B cell (primary cell): ENCODE data around the gene CACNA2D3. TPM values are rescaled to one million over a fixed set of nuclear protein-coding genes. Genes with fewer than 3 reads are reported as not detected.

Experiments used
- ATAC-seq: fragments of 200-7000 bp; cut with Tn5 transposase; one replicate; pipeline ENCODE4 v1.10.0; 2021; ENCODE audit warnings: low read depth, mild to moderate bottlenecking, moderate number of reproducible peaks, moderate library complexity
- CTCF ChIA-PET: fragments of 350-600 bp; sonication (Branson Sonifier 250); formaldehyde crosslinking; loops from one replicate; lab custom pipeline; 2021; ENCODE audit warnings: antibody characterized with exemption, inconsistent platforms; lab: Charles Lee
- POLR2A ChIA-PET: fragments of 350-600 bp; sonication (Branson Sonifier 250); formaldehyde crosslinking; loops from one replicate; lab custom pipeline; 2021; ENCODE audit warnings: antibody characterized with exemption; lab: Charles Lee
- DNase-seq: peaks from one replicate; pipeline ENCODE4 v3.0.0; 2013
- H2AFZ ChIP-seq: 2 replicates; pipeline ENCODE4 v1.6.1; 2012; ENCODE audit warnings: mild to moderate bottlenecking, low read depth, low read length; ENCODE audit not compliant: insufficient read depth, poor library complexity, severe bottlenecking
- H3K27ac ChIP-seq, 2 donors: 1 replicate in 1 of 2; 2 replicates in 1 of 2; pipeline ENCODE4 v1.5.1; 2012 to 2013; ENCODE audit warnings: low read length in 2 of 2, mild to moderate bottlenecking in 2 of 2, moderate library complexity in 1 of 2
- H3K27me3 ChIP-seq, 4 experiments: fragments of 200-600 bp in 1 of 4; sonication (generic) in 1 of 4; replicated peaks in 1 of 4; 1 replicate in 2 of 4; 2 replicates in 2 of 4; pipeline versions ENCODE4 v1.6.1 to v1.7.0; 2013 to 2016; ENCODE audit warnings: low read length in 3 of 4, mild to moderate bottlenecking in 2 of 4, mixed read lengths in 1 of 4, moderate library complexity in 1 of 4; ENCODE audit not compliant: insufficient read depth in 4 of 4, control insufficient read depth in 3 of 4; ENCODE audit errors: control extremely low read depth in 1 of 4
- H3K36me3 ChIP-seq, 2 experiments: replicated peaks in 1 of 2; 1 replicate in 1 of 2; 2 replicates in 1 of 2; pipeline versions ENCODE4 v1.6.1 to v1.7.1; 2013; ENCODE audit warnings: low read length in 1 of 2; ENCODE audit not compliant: insufficient read depth in 2 of 2, control insufficient read depth in 1 of 2; ENCODE audit errors: control extremely low read depth in 1 of 2, extremely low read depth in 1 of 2
- H3K4me1 ChIP-seq, 2 donors: fragments of 200-600 bp in 1 of 2; sonication (generic) in 1 of 2; 1 replicate in 1 of 2; 2 replicates in 1 of 2; pipeline versions ENCODE4 v1.5.1 to v1.6.1; 2013 to 2017; ENCODE audit warnings: low read length in 2 of 2; ENCODE audit not compliant: control insufficient read depth in 2 of 2, insufficient read depth in 2 of 2
- H3K4me2 ChIP-seq: replicated peaks from 2 replicates; pipeline ENCODE3; 2012; ENCODE audit warnings: mild to moderate bottlenecking, low read depth, low read length; ENCODE audit not compliant: poor library complexity, severe bottlenecking
- H3K4me3 ChIP-seq, 5 experiments: fragments of 200-600 bp in 1 of 5; sonication (generic) in 1 of 5; 1 replicate in 3 of 5; 2 replicates in 2 of 5; pipeline versions ENCODE4 v1.5.1 to v1.7.0; 2011 to 2016; ENCODE audit warnings: low read length in 4 of 5, mild to moderate bottlenecking in 4 of 5, low read depth in 2 of 5, control low read depth in 1 of 5, moderate library complexity in 1 of 5; ENCODE audit not compliant: insufficient read depth in 1 of 5; ENCODE audit errors: control extremely low read depth in 1 of 5, extremely low read depth in 1 of 5
- H3K79me2 ChIP-seq: fragments of 200-600 bp; sonication (generic); one replicate; pipeline ENCODE4 v1.6.0; 2016; ENCODE audit warnings: low read length; ENCODE audit not compliant: control insufficient read depth, insufficient read depth
- H3K9ac ChIP-seq: fragments of 200-600 bp; sonication (generic); 2 replicates; pipeline ENCODE4 v1.6.1; 2017; ENCODE audit warnings: mild to moderate bottlenecking, low read length, moderate library complexity
- H3K9me3 ChIP-seq, 3 donors: one replicate each; pipeline versions ENCODE4 v1.6.1 to v1.7.1; 2013; ENCODE audit warnings: low read length in 2 of 3; ENCODE audit not compliant: control insufficient read depth in 2 of 3, insufficient read depth in 1 of 3; ENCODE audit errors: control extremely low read depth in 1 of 3
- H4K20me1 ChIP-seq: 2 replicates; pipeline ENCODE4 v1.6.0; 2012; ENCODE audit warnings: mild to moderate bottlenecking, low read length; ENCODE audit not compliant: insufficient read depth, control insufficient read depth, poor library complexity, severe bottlenecking
- H3K27ac Mint-ChIP-seq: one replicate; pipeline ENCODE4 v1.8.0; 2021; ENCODE audit warnings: mixed read lengths
- H3K27me3 Mint-ChIP-seq: one replicate; pipeline ENCODE4 v1.8.0; 2021; ENCODE audit warnings: mixed read lengths
- H3K4me1 Mint-ChIP-seq: one replicate; pipeline ENCODE4 v1.8.0; 2021; ENCODE audit warnings: mixed read lengths
- H3K4me3 Mint-ChIP-seq: one replicate; pipeline ENCODE4 v1.8.0; 2021; ENCODE audit warnings: mixed read lengths
- H3K9me3 Mint-ChIP-seq: one replicate; pipeline ENCODE4 v1.8.0; 2022; ENCODE audit warnings: mixed read lengths; ENCODE audit not compliant: insufficient read depth
- CTCF ChIP-seq: fragments of 200-600 bp; IDR thresholded peaks from one replicate; pipeline ENCODE4 v1.8.0; 2022; ENCODE audit warnings: antibody characterized with exemption, mild to moderate bottlenecking
- EZH2 ChIP-seq: IDR thresholded peaks from 2 replicates; pipeline ENCODE4 v1.6.1; 2012; ENCODE audit warnings: borderline replicate concordance, low read depth, mild to moderate bottlenecking, moderate library complexity, low read length; ENCODE audit not compliant: insufficient read depth, poor library complexity, severe bottlenecking
- WGBS: methylation state at CpG from one replicate; pipeline ENCODE4 v1.1.5; 2013; ENCODE audit warnings: missing lambda C conversion rate; ENCODE audit not compliant: insufficient coverage; 5-methylcytosine and 5-hydroxymethylcytosine counted together
- intact Hi-C: fragments of 100-400 bp; cut with micrococcal nuclease; formaldehyde crosslinking; loops from one replicate; pipeline ENCODE4 v1.10.0; 2022
- polyA plus RNA-seq: library from polyadenylated mRNA; depleted of rRNA; stranded (reverse); fragments of >200 nt; gene quantifications from 2 replicates; pipeline ENCODE4 v1.2.3, GENCODE V29; 2012
- total RNA-seq, 2 donors: library from RNA; stranded (reverse); fragments of 120-200 nt in 1 of 2; gene quantifications; 1 replicate in 1 of 2; 2 replicates in 1 of 2; pipeline versions ENCODE4 v1.2.3 to v1.2.4, GENCODE V29; 2013 to 2022

CACNA2D3 gene
- total and polyA plus RNA-seq, 2 donors (not counting 1 experiment from before 2014, with no cell fraction given), result not detected

- Histone ChIP-seq H3K27me3 (no peaks in the 10 kb centered on the region), H3K4me3 (no peak overlapping the region), H3K27ac (no peak overlapping the region), H3K9ac (no peak overlapping the region), H3K4me1 (no peaks in the 10 kb centered on the region), H3K79me2 (no peaks in the 10 kb centered on the region), H2AFZ (no peak overlapping the region), H3K4me2 (no peak overlapping the region), H4K20me1 (no peaks in the 10 kb centered on the region), H3K36me3 (no peaks in the 10 kb centered on the region), H3K9me3 (no peaks in the 10 kb centered on the region)
- ATAC-seq (no peak), DNase-seq (no peak)
- Mint-ChIP-seq H3K4me3 (no peak overlapping the region), H3K4me1 (no peaks in the 10 kb centered on the region), H3K9me3 (no peaks in the 10 kb centered on the region), H3K27me3 (no peaks in the 10 kb centered on the region), H3K27ac (no peak overlapping the region)
- TF ChIP-seq CTCF (no peak), EZH2 (no peak)
- intact Hi-C loops, result no loop called here
- 71% methylated on average over 5 of the region's 5 CpGs for WGBS
- POLR2A ChIA-PET, result no interaction called here
- CTCF ChIA-PET, result no interaction called here
Observed at GRCh38 chr3:54676087-54676486, 553.7 kb downstream of the CACNA2D3 start.

GRCh38 chr3:54681706-54682105 lies 559.4 kb downstream of the CACNA2D3 start:
- Histone ChIP-seq H3K4me2 (no peak overlapping the region), H2AFZ (no peak overlapping the region), H4K20me1 (no peaks in the 10 kb centered on the region), H3K4me1 (no peaks in the 10 kb centered on the region), H3K36me3 (no peaks in the 10 kb centered on the region), H3K27me3 (no peaks in the 10 kb centered on the region), H3K27ac (no peak overlapping the region), H3K4me3 (no peak overlapping the region), H3K9ac (no peak overlapping the region), H3K79me2 (no peaks in the 10 kb centered on the region), H3K9me3 (no peaks in the 10 kb centered on the region)
- intact Hi-C loops, result no loop called here
- ChIA-PET CTCF (no interaction called here), POLR2A (no interaction called here)
- H3K27ac Mint-ChIP-seq, result no peak overlapping the region
- ATAC-seq, result no peak
- WGBS, result no CpG with 5 or more reads among the region's 6 CpGs
- no peaks in the 10 kb centered on the region for H3K4me1 Mint-ChIP-seq
- no peak for DNase-seq
- no peak overlapping the region for H3K4me3 Mint-ChIP-seq
- H3K27me3 Mint-ChIP-seq, result no peaks in the 10 kb centered on the region
- TF ChIP-seq CTCF (no peak), EZH2 (no peak)
- no peaks in the 10 kb centered on the region for H3K9me3 Mint-ChIP-seq
